H1 (cell line): ENCODE measurements around the gene TSN. TPM values are rescaled to one million over a fixed set of nuclear protein-coding genes. Genes with fewer than 3 reads are reported as not detected.
A peak's percentile ranks its signal among the peaks of the same experiment; 100 is the strongest.

Experiments used
- CTCF ChIA-PET: fragments of 300-600 bp; sonication (Branson Sonifier 250); formaldehyde crosslinking; loops from one replicate; lab custom pipeline; 2021; ENCODE audit not compliant: partially characterized antibody; lab: Charles Lee
- POLR2A ChIA-PET: fragments of 300-600 bp; sonication (Branson Sonifier 250); formaldehyde crosslinking; loops from one replicate; lab custom pipeline; 2021; ENCODE audit warnings: inconsistent platforms; ENCODE audit not compliant: partially characterized antibody; lab: Charles Lee
- DNase-seq, 2 experiments: peaks; one replicate each; pipeline versions ENCODE4 v3.0.0 to v3.0.0-alpha.2; 2010 to 2022; ENCODE audit warnings: low spot score in 2 of 2, low read depth in 1 of 2, mixed read lengths in 1 of 2
- FAIRE-seq: peaks from 2 replicates; lab custom pipeline; 2011; peaks lifted over from hg19 to GRCh38; lab: Jason Lieb, UNC
- H2AFZ ChIP-seq: 2 replicates; pipeline ENCODE4 v1.8.1; 2012; ENCODE audit warnings: low read length, inconsistent platforms
- H2AK5ac ChIP-seq: 2 replicates; pipeline ENCODE4 v1.6.1; 2013; ENCODE audit warnings: low read depth, low read length
- H2BK120ac ChIP-seq: replicated peaks from 2 replicates; pipeline ENCODE3; 2013; ENCODE audit warnings: low read depth, low read length, inconsistent platforms
- H2BK12ac ChIP-seq: 2 replicates; pipeline ENCODE4 v1.6.1; 2013; ENCODE audit warnings: low read depth, low read length
- H2BK15ac ChIP-seq: 2 replicates; pipeline ENCODE4 v1.6.1; 2013; ENCODE audit warnings: low read length
- H2BK20ac ChIP-seq: 2 replicates; pipeline ENCODE4 v1.6.1; 2013; ENCODE audit warnings: low read length
- H2BK5ac ChIP-seq: 2 replicates; pipeline ENCODE4 v1.6.1; 2013; ENCODE audit warnings: low read depth, low read length
- H3K14ac ChIP-seq: 2 replicates; pipeline ENCODE4 v1.6.1; 2013; ENCODE audit warnings: inconsistent platforms; ENCODE audit not compliant: insufficient read length
- H3K18ac ChIP-seq: 2 replicates; pipeline ENCODE4 v1.6.1; 2013; ENCODE audit warnings: low read length; ENCODE audit errors: extremely low read depth
- H3K23ac ChIP-seq: 2 replicates; pipeline ENCODE4 v1.6.1; 2013; ENCODE audit warnings: inconsistent platforms; ENCODE audit not compliant: insufficient read length
- H3K23me2 ChIP-seq: 2 replicates; pipeline ENCODE4 v1.6.1; 2013; ENCODE audit warnings: low read depth, low read length
- H3K27ac ChIP-seq: 2 replicates; pipeline ENCODE4 v1.6.1; 2011; ENCODE audit warnings: low read depth, low read length, inconsistent platforms
- H3K27me3 ChIP-seq, 4 experiments: replicated peaks in 1 of 4; 1 replicate in 1 of 4; 2 replicates in 3 of 4; pipeline versions ENCODE4 v1.6.1 to v1.8.1; 2011 to 2013; ENCODE audit warnings: low read length in 3 of 4, mild to moderate bottlenecking in 3 of 4, inconsistent platforms in 2 of 4, mixed read lengths in 2 of 4, moderate library complexity in 1 of 4; ENCODE audit not compliant: control insufficient read depth in 3 of 4, insufficient read depth in 3 of 4; ENCODE audit errors: extremely low read depth in 1 of 4
- H3K36me3 ChIP-seq, 4 experiments: 2 replicates each; pipeline versions ENCODE4 v1.6.1 to v1.8.1; 2011 to 2013; ENCODE audit warnings: mild to moderate bottlenecking in 4 of 4, low read length in 3 of 4, moderate library complexity in 2 of 4, control low read depth in 1 of 4, inconsistent platforms in 1 of 4; ENCODE audit not compliant: insufficient read depth in 4 of 4, control insufficient read depth in 2 of 4
- H3K4ac ChIP-seq: replicated peaks from 2 replicates; pipeline ENCODE3; 2013; ENCODE audit warnings: low read length, low read depth, mixed read lengths, inconsistent platforms; ENCODE audit not compliant: insufficient read length
- H3K4me1 ChIP-seq, 4 experiments: replicated peaks in 1 of 4; 1 replicate in 1 of 4; 2 replicates in 3 of 4; pipeline versions ENCODE4 v1.6.1 to v1.8.1; 2011 to 2013; ENCODE audit warnings: low read length in 3 of 4, inconsistent platforms in 2 of 4, mixed read lengths in 1 of 4; ENCODE audit not compliant: insufficient read depth in 4 of 4, control insufficient read depth in 3 of 4
- H3K4me2 ChIP-seq, 2 experiments: 2 replicates each; pipeline versions ENCODE4 v1.6.1 to v1.8.1; 2011 to 2013; ENCODE audit warnings: low read depth in 2 of 2, low read length in 2 of 2, control low read depth in 1 of 2, inconsistent platforms in 1 of 2, mild to moderate bottlenecking in 1 of 2; ENCODE audit not compliant: insufficient read depth in 1 of 2
- H3K4me3 ChIP-seq, 4 experiments: fragments of 200-600, 300-600 bp in 1 of 4; sonication (generic), shearing (Covaris generic), sonication (Bioruptor Twin) in 1 of 4; 2 replicates each; pipeline versions ENCODE4 v1.5.1 to v1.8.1; 2011 to 2016; ENCODE audit warnings: low read length in 4 of 4, low read depth in 3 of 4, control low read depth in 2 of 4, inconsistent platforms in 2 of 4, mild to moderate bottlenecking in 2 of 4, mixed read lengths in 1 of 4, moderate library complexity in 1 of 4; ENCODE audit not compliant: insufficient read depth in 2 of 4; ENCODE audit errors: extremely low read depth in 1 of 4
- H3K56ac ChIP-seq: replicated peaks from 2 replicates; pipeline ENCODE3; 2013; ENCODE audit warnings: low read depth, mild to moderate bottlenecking, mixed read lengths, low read length, inconsistent platforms; ENCODE audit not compliant: insufficient read length
- H3K79me1 ChIP-seq: 2 replicates; pipeline ENCODE4 v1.6.1; 2013; ENCODE audit warnings: low read depth, low read length, control low read depth
- H3K79me2 ChIP-seq, 2 experiments: 2 replicates each; pipeline versions ENCODE4 v1.6.1 to v1.8.1; 2012 to 2013; ENCODE audit warnings: low read length in 2 of 2, mild to moderate bottlenecking in 2 of 2, inconsistent platforms in 1 of 2; ENCODE audit not compliant: insufficient read depth in 2 of 2, control insufficient read depth in 1 of 2
- H3K9ac ChIP-seq, 4 experiments: replicated peaks in 1 of 4; 1 replicate in 1 of 4; 2 replicates in 3 of 4; pipeline versions ENCODE4 v1.6.1 to v1.8.1; 2011 to 2013; ENCODE audit warnings: low read depth in 3 of 4, low read length in 3 of 4, control low read depth in 2 of 4, mild to moderate bottlenecking in 2 of 4, moderate library complexity in 2 of 4, inconsistent platforms in 1 of 4; ENCODE audit errors: extremely low read depth in 1 of 4
- H3K9me3 ChIP-seq, 2 experiments: 2 replicates each; pipeline versions ENCODE4 v1.6.1 to v1.8.1; 2012 to 2013; ENCODE audit warnings: mild to moderate bottlenecking in 2 of 2, moderate library complexity in 2 of 2, control low read depth in 1 of 2, inconsistent platforms in 1 of 2, low read depth in 1 of 2, low read length in 1 of 2, mixed read lengths in 1 of 2; ENCODE audit not compliant: insufficient read depth in 2 of 2
- H4K20me1 ChIP-seq, 2 experiments: replicated peaks in 1 of 2; 2 replicates each; pipeline versions ENCODE3 to v1.8.1; 2011 to 2013; ENCODE audit warnings: inconsistent platforms in 2 of 2, low read length in 2 of 2, mild to moderate bottlenecking in 1 of 2; ENCODE audit not compliant: insufficient read depth in 2 of 2, control insufficient read depth in 1 of 2
- H4K5ac ChIP-seq: 2 replicates; pipeline ENCODE4 v1.6.1; 2013; ENCODE audit warnings: low read length, low read depth, mixed read lengths, inconsistent platforms; ENCODE audit not compliant: insufficient read length
- H4K8ac ChIP-seq: 2 replicates; pipeline ENCODE4 v1.8.0; 2013; ENCODE audit warnings: mild to moderate bottlenecking, moderate library complexity, low read length, inconsistent platforms; ENCODE audit not compliant: insufficient read depth; ENCODE audit errors: extremely low read depth
- H4K91ac ChIP-seq: replicated peaks from 2 replicates; pipeline ENCODE3; 2013; ENCODE audit warnings: low read length, mixed read lengths, inconsistent platforms; ENCODE audit not compliant: insufficient read length
- ATF2 ChIP-seq: IDR thresholded peaks from 2 replicates; pipeline ENCODE4 v1.6.1; 2012; ENCODE audit warnings: low read length, inconsistent platforms
- CBX5 ChIP-seq: fragments of 300-800, 300-1000 bp; sonication (generic); IDR thresholded peaks from 2 replicates; pipeline ENCODE4 v1.7.1; 2016; ENCODE audit warnings: antibody characterized with exemption, low read length, low read depth
- EGR1 ChIP-seq: IDR thresholded peaks from 2 replicates; pipeline ENCODE4 v1.6.1; 2011; ENCODE audit warnings: low read depth, low read length, borderline replicate concordance
- GTF2F1 ChIP-seq: IDR thresholded peaks from 2 replicates; pipeline ENCODE4 v1.6.1; 2012; ENCODE audit warnings: low read depth, low read length, improper control_type of control experiment, borderline replicate concordance
- JUN ChIP-seq: IDR thresholded peaks from 2 replicates; pipeline ENCODE4 v1.6.1; 2011; ENCODE audit warnings: low read depth, mild to moderate bottlenecking, improper control_type of control experiment, low read length
- POLR2A ChIP-seq, 2 experiments: IDR thresholded peaks; 1 replicate in 1 of 2; 2 replicates in 1 of 2; pipeline ENCODE4 v1.6.1; 2011; ENCODE audit warnings: low read depth in 2 of 2, low read length in 2 of 2, mild to moderate bottlenecking in 2 of 2; ENCODE audit errors: control extremely low read depth in 1 of 2
- SAP30 ChIP-seq: fragments of 300-600 bp; sonication (generic); IDR thresholded peaks from 2 replicates; pipeline ENCODE4 v1.7.1; 2012; ENCODE audit warnings: low read length, moderate library complexity, mild to moderate bottlenecking, inconsistent platforms; ENCODE audit not compliant: insufficient read depth, insufficient replicate concordance
- SP1 ChIP-seq: IDR thresholded peaks from 2 replicates; pipeline ENCODE4 v1.6.1; 2011; ENCODE audit warnings: low read depth, low read length
- SRF ChIP-seq: IDR thresholded peaks from 2 replicates; pipeline ENCODE4 v1.6.1; 2011; ENCODE audit warnings: mild to moderate bottlenecking, low read depth, low read length, moderate library complexity
- WGBS, 2 experiments: shearing (Covaris generic) in 1 of 2; methylation state at CpG; one replicate each; pipeline versions ENCODE4 v1.1.6 to v1.1.7; 2013 to 2015; ENCODE audit warnings: low lambda C conversion rate in 2 of 2, mixed read lengths in 2 of 2, inconsistent platforms in 1 of 2, low coverage in 1 of 2, missing lambda C conversion rate in 1 of 2; ENCODE audit not compliant: insufficient replicate concordance in 2 of 2, insufficient coverage in 1 of 2, insufficient read length in 1 of 2; ENCODE audit errors: extremely low coverage in 1 of 2, missing lambda C conversion rate in 1 of 2; 5-methylcytosine and 5-hydroxymethylcytosine counted together
- polyA plus RNA-seq, 7 experiments: library from polyadenylated mRNA; depleted of rRNA in 3 of 7; stranded (reverse) in 5 of 7; unstranded in 2 of 7; fragments of >200 nt in 5 of 7; fragments of 200-250 nt in 2 of 7; gene quantifications; 1 replicate in 5 of 7; 2 replicates in 1 of 7; 4 replicates in 1 of 7; pipeline versions ENCODE4 v1.2.1 to v1.2.3, GENCODE V29; 2011 to 2013; ENCODE audit warnings: missing spikeins in 2 of 7, mixed read lengths in 2 of 7
- total RNA-seq: library from RNA; stranded (reverse); fragmentation: NEBNext Ultra II Directional; extraction: Animal tissue kit (Norgen Biotek cat#: 25700); gene quantifications from 2 replicates; pipeline ENCODE4 v1.2.1, GENCODE V29; 2021

The TSN gene
- total and polyA plus RNA-seq, 2 of the 8 experiments (the other 6 are each of a cell fraction or from before 2014, with no cell fraction given) = 44.4 to 96.1 TPM

GRCh38 chr2:121736140-121736461 is 19.4 kb upstream of the TSN start:
- Histone ChIP-seq H4K20me1 (peaks cover 0 to 12% of the 10 kb centered on the region in 2 experiments), H3K4me2 (peak overlapping the region; percentile 70 to 87)

More at GRCh38 chr2:121736140-121736461, 19.4 kb upstream of the TSN start:
- H3K79me2 ChIP-seq = peaks cover 10 to 27% of the 10 kb centered on the region in 2 experiments
- peak overlapping the region; percentile 79; the same call in 1 of the 2 replicates for H2BK5ac ChIP-seq
- no peak overlapping the region for H3K23ac ChIP-seq
- H4K5ac ChIP-seq = peak overlapping the region; percentile 8
- TF ChIP-seq JUN (no peak), EGR1 (no peak), GTF2F1 (no peak), POLR2A (IDR thresholded peaks at IDR 0.05; ENCODE audit: control extremely low read depth in 1 of 2, low read depth in 2 of 2, low read length in 2 of 2) (no peak), SAP30 (peak; percentile 96), CBX5 (no peak), ATF2 (no peak), SRF (no peak), SP1 (no peak)
- TF ChIP-seq, all 59 proteins: peak for 1
- ChIA-PET POLR2A (interaction anchor here (1.1 to 2.6 kb wide), 12 partner anchors 9 to 206 kb away, joined by 3 to 22 read pairs (median 4); partner anchors contain the start of genes RNU4ATAC and TSN), CTCF (interaction anchor here (1.1 kb wide), 1 partner anchor 36 kb away, joined by 3 read pairs; no protein-coding TSS in a partner anchor)
- Histone ChIP-seq H3K36me3 (peaks cover 15 to 36% (median 22%) of the 10 kb centered on the region in 4 experiments), H2AK5ac (no peak overlapping the region), H3K4me1 (peaks cover 0 to 5% (median 1%) of the 10 kb centered on the region in 4 experiments; a peak in 4 of 7 replicates), H3K4me3 (peak overlapping the region; percentile 79 to 97 (median 96)), H4K8ac (no peak overlapping the region), H3K27ac (peak overlapping the region; percentile 12; the same call in 1 of the 2 replicates), H2BK12ac (no peak overlapping the region), H2AFZ (0 out of 2 replicates have a peak overlapping the region, but pooled peaks have one; percentile 3), H3K18ac (no peak overlapping the region), H3K56ac (no peak overlapping the region), H2BK120ac (no peak overlapping the region), H4K91ac (peak overlapping the region; percentile 68), H3K79me1 (no peaks in the 10 kb centered on the region), H3K27me3 (no peaks in the 10 kb centered on the region), H2BK20ac (no peak overlapping the region), H3K4ac (peak overlapping the region; percentile 57), H2BK15ac (0 out of 2 replicates have a peak overlapping the region, but pooled peaks have one; percentile 12), H3K23me2 (peaks cover 4% of the 10 kb centered on the region), H3K14ac (peak overlapping the region; percentile 83), H3K9ac (peak overlapping the region; percentile 81 to 97 (median 86)), H3K9me3 (no peaks in the 10 kb centered on the region)
- WGBS, 2 experiments = 2% methylated on average over 8 of the region's 8 CpGs; no CpG with 5 or more reads in 1 of the 2 experiments
- DNase-seq (no peak), FAIRE-seq (no peak)
